Upper lobe of right lung (tissue), 1 donor: ENCODE data around the gene DOCK11. TPM values are rescaled to one million over a fixed set of nuclear protein-coding genes. Genes with fewer than 3 reads are reported as not detected.

Experiments
- ATAC-seq: fragments of 200-7000 bp; cut with Tn5 transposase; one replicate; pipeline ENCODE4 v1.9.1; 2020; ENCODE audit warnings: mild to moderate bottlenecking, moderate library complexity
- DNase-seq: peaks from one replicate; pipeline ENCODE4 v3.0.0-alpha.2; 2020
- H3K27ac ChIP-seq: fragments of 200-600 bp; one replicate; pipeline ENCODE4 v1.8.0; 2022
- H3K27me3 ChIP-seq: fragments of 200-600 bp; one replicate; pipeline ENCODE4 v1.8.0; 2022; ENCODE audit warnings: mild to moderate bottlenecking
- H3K36me3 ChIP-seq: fragments of 200-600 bp; one replicate; pipeline ENCODE4 v1.8.0; 2022
- H3K4me1 ChIP-seq: fragments of 200-600 bp; one replicate; pipeline ENCODE4 v1.8.0; 2022
- H3K4me3 ChIP-seq: fragments of 200-600 bp; one replicate; pipeline ENCODE4 v1.8.0; 2022; ENCODE audit warnings: mild to moderate bottlenecking
- H3K9me3 ChIP-seq: fragments of 200-600 bp; one replicate; pipeline ENCODE4 v1.8.0; 2022
- CTCF ChIP-seq: fragments of 200-600 bp; IDR thresholded peaks from one replicate; pipeline ENCODE4 v1.8.0; 2022; ENCODE audit warnings: antibody characterized with exemption
- intact Hi-C: fragments of 100-400 bp; cut with DNase I; formaldehyde crosslinking; loops from one replicate; pipeline ENCODE4 v1.11.0; 2022
- total RNA-seq: library from RNA; stranded (reverse); fragmentation: NEBNext Ultra II Directional; extraction: Animal tissue kit (Norgen Biotek cat#: 25700); gene quantifications from one replicate; pipeline ENCODE4 v1.2.1, GENCODE V29; 2021
- donor health status: DM: no; HTN: yes; CAD: no; lungs with severe emphysema.

Gene DOCK11
- total RNA-seq, 1 donor from 2014 or later = 55.0 TPM

- Histone ChIP-seq H3K27me3 (no peaks in the 10 kb centered on the region), H3K4me3 (no peak overlapping the region), H3K9me3 (no peaks in the 10 kb centered on the region), H3K4me1 (peaks cover 4% of the 10 kb centered on the region), H3K27ac (peak overlapping the region; percentile 55), H3K36me3 (no peaks in the 10 kb centered on the region)
- TF ChIP-seq CTCF = no peak
- intact Hi-C loops = no loop called here
- ATAC-seq (peak; percentile 30), DNase-seq (no peak)
These were observed 25.8 kb downstream of the DOCK11 start for GRCh38 chrX:118521435-118521834.

GRCh38 chrX:118522230-118522926, 26.8 kb downstream of the DOCK11 start:
- no peaks in the 10 kb centered on the region for H3K27me3 ChIP-seq
- H3K27ac ChIP-seq = no peak overlapping the region
- no peaks in the 10 kb centered on the region for H3K36me3 ChIP-seq
- peak; percentile 63 for ATAC-seq
- no peak overlapping the region for H3K4me3 ChIP-seq
- intact Hi-C loops = no loop called here
- no peak for TF ChIP-seq CTCF
- H3K9me3 ChIP-seq = no peaks in the 10 kb centered on the region
- no peak for DNase-seq
- H3K4me1 ChIP-seq = peaks cover 4% of the 10 kb centered on the region

DNA sequence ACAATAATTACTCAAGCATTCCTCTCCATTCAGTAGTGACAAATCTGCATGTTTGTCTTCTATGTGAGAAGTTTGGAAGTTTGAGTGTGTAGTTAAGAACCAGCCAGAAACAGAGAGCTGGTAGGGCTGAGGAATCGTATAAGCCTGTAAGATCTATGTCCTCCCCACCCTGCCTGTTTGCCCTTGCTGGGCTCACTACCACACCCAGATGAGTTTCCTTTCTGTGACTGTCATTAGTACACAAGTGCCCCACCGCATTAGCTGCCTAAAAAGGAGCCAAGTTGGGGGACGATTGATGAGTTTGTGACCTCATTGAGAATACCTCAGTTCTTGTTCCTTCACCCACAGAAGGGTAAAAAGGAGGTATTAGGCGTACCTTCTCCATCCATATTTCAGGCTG, 28.3 kb downstream of the DOCK11 start:
- intact Hi-C loops = no loop called here
- DNase-seq (no peak), ATAC-seq (no peak)
- H3K9me3 ChIP-seq = no peaks in the 10 kb centered on the region
- H3K36me3 ChIP-seq = no peaks in the 10 kb centered on the region
- H3K27me3 ChIP-seq = no peaks in the 10 kb centered on the region
- no peak overlapping the region for H3K27ac ChIP-seq
- no peak for TF ChIP-seq CTCF
- no peak overlapping the region for H3K4me3 ChIP-seq
- peaks cover 4% of the 10 kb centered on the region for H3K4me1 ChIP-seq

DNA sequence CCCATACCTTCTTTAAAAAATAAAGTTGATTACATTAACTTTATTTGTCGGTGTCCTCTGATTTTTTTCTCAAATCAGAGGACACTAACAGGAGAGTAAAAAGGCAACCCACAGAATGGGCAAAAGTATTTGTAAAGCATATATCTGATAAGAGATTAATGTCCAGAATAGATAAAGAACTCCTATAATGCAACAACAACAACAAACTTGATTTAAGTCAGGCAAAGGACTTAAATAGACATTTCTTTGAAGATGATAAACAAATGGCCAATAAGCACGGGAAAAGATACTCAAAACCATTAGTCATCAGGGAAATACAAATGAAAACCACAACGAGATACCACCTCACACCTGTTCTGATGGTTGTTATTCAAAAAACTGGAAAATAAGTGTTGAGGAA, 28.7 kb downstream of the DOCK11 start:
- H3K4me3 ChIP-seq = no peak overlapping the region
- intact Hi-C loops = no loop called here
- H3K27me3 ChIP-seq = no peaks in the 10 kb centered on the region
- ATAC-seq (no peak), DNase-seq (no peak)
- peaks cover 4% of the 10 kb centered on the region for H3K4me1 ChIP-seq
- TF ChIP-seq CTCF = no peak
- H3K9me3 ChIP-seq = no peaks in the 10 kb centered on the region
- H3K27ac ChIP-seq = no peak overlapping the region
- no peaks in the 10 kb centered on the region for H3K36me3 ChIP-seq

DNA sequence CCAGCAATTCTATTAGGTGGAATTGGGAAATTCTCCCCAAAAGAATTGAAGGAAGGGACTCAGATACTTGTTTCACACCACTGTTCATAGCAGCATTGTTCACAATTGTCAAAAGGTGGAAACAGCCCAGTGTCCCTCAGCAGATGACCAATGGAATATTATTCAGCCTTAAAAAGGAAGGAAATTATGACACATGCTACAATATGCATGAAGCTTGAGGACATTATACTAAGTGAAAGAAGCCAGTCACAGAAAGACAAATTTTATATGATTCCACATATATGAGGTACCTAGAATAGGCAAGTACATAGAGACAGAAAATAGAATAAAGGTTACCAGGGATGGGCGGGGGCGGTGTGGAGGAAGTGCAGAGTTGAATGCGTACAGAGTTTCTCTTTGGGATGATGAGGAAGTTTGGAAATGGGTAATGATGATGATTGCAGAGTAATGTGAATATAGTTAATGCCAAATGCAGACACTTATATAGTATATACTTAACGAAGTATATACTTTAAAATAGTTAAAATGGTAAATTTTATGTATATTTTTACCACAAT, 29.6 kb downstream of the DOCK11 start:
- DNase-seq = no peak
- H3K4me3 ChIP-seq = no peak overlapping the region
- no peaks in the 10 kb centered on the region for H3K9me3 ChIP-seq
- intact Hi-C loops = no loop called here
- no peaks in the 10 kb centered on the region for H3K36me3 ChIP-seq
- ATAC-seq = peak; percentile 69
- no peaks in the 10 kb centered on the region for H3K27me3 ChIP-seq
- no peak for TF ChIP-seq CTCF
- no peak overlapping the region for H3K27ac ChIP-seq
- peaks cover 1% of the 10 kb centered on the region for H3K4me1 ChIP-seq
